Activated T-cell treated with anti-CD3 and anti-CD28 coated beads for 48 hours (primary cell): ENCODE data around the gene RET.
A peak's percentile ranks its signal among the peaks of the same experiment; 100 is the strongest.

Experiments
- DNase-seq: peaks from one replicate; pipeline ENCODE4 v3.0.0-alpha.2; 2020; ENCODE audit warnings: low read depth

RET gene

DNA sequence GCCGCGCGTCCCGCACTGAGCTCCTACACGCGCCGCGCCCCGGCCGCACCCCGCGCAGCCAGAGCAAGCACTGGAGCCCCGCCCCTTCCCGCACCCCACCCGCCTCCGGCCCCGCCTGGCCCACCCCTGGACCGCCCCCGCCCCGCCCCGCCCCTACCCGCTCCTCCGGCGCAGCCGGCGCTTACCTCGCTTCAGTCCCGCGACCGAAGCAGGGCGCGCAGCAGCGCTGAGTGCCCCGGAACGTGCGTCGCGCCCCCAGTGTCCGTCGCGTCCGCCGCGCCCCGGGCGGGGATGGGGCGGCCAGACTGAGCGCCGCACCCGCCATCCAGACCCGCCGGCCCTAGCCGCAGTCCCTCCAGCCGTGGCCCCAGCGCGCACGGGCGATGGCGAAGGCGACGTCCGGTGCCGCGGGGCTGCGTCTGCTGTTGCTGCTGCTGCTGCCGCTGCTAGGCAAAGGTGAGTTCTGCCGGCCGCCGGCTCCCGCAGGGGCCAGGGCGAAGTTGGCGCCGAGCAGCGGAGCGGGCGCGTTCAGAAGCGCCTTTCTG, at the start of gene RET:
Gene RET, plus strand, starts transcription at position 194 of the 545 bp plus-strand sequence. Its CDS starts 190 bp downstream, at position 384.
- peak; percentile 15 for DNase-seq

DNA sequence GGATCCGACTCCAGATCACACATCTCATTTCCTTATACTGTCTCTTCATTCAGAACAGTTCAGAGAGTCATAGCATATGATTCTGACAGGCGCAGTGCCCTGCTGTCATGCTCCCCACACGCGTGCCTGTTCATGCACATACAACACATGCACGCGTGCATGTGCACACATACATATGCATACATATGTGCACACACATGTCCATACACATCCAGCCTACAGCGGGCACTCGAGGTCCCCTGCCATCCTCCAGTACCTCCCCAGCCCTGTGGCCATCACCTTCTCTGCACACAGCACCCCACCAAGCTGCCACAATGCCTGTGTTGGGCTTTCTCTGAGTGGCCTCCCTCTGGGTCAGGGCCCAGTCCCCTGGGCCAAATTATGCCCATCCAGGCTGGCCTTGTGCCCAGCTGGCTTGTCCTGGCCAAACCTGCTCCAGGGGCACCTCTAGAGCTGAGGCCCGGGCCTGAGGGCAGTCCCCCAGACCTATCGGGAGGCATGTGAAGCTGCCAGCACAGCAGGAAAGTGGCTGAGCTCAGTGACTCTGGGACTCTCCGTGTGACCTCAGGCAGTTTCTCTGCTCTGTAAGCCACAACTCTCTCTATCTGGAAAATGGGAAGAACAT, 49.4 kb upstream of the RET start:
- no peak for DNase-seq

- no peak for DNase-seq
Observed at GRCh38 chr10:43028143-43028542, 48.7 kb upstream of the RET start.

DNA sequence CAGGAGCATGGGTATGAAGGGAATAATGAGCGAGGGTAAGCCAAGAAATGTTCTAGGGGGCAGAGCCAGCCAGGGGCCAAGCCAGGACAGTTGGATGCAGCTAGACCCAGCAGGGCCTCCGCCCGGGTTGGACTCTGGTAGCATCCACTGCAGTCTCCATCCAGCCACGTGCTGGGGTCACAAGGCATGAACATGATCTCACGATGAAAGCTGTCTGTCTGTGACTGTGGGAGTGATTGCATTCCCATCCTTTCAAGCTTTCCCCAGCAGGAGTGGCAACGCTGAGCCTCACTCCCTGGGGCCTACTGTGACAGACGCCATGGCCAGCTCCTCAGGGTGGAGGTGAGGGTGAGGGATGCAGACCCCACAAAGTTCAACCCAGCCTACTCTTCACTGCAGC, 47.8 kb upstream of the RET start:
- no peak for DNase-seq

DNA sequence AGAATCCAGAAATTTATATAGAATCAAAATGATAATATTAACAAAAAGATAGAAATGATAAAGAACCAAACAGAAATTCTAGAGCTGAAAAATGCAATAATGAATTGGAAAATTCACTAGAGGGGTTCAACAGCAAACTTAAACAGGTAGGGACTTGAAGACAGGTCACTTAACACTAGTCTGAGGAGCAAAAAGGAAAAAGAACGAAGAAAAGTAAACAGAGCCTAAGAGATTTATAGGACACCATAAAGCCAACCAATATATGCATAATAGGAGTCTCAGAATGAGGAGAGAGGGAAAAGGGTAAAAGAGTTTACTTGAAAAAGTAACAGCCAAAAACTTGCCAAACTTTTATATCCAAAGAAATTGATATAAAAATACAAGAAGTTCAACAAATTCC, 44.3 kb upstream of the RET start:
- DNase-seq = no peak

DNA sequence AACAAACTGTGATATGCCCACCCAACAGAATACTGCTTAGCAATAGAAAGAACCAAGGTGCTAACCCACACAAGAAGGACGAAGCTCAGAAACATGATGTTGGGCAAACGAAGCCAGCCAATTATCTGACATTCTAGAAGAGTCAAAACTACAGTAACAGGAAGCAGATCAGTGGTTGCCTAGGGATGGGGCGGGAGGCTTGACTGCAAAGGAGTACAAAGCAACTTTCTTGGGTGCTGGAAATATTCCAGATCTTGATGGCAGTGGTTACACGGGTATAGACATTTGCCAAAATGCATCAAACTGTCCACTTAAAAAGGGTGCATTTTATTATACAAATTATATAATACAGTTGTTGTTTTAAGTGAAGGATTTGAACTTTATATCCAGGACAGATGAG, 41.1 kb upstream of the RET start:
- no peak for DNase-seq

DNA sequence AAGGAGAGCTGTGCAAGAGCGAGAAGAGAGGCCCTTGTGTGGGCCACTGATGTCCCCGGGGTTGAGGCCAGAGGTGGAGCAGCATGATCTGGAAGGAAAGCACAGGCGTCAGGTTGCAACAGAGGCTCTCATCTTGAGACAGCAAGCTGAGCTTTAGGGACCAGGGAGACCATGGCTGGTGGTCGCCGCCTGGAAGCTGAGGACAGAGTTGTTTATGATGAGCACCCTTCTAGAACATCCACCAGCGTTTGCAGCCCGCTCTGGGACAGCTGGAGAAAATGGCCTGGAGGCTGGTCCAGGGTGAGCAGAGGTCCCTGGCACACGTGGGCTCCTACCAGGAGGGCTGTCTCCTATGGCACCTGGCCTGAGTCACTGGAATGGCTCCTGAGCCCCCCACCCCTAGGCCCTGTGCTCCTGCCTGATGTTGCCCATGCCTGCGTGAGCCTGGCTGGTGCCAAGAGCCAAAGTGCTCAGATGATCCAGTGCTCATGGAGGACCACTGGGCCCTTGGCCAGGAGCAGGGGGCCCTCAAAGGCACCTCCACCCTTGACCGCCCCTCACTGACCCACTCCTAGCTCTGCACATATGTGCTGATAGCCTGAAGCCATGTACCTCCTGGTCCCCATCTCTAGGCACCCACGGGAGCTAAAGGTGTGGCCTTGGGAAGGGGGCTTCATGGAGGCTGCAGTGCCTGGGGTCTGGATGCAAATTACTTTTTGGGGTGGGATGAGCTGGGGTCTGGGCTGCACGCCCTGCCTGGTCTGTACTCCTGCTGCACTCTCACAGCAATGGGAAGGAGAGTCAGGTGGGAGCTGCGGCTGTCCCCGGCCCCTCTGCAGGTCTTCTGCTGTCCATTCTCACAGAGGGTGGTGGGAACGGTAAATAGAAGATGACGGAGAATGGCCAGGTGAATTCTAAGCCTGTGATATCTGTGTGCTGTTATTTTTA, 40.1 kb upstream of the RET start:
- DNase-seq = no peak

DNA sequence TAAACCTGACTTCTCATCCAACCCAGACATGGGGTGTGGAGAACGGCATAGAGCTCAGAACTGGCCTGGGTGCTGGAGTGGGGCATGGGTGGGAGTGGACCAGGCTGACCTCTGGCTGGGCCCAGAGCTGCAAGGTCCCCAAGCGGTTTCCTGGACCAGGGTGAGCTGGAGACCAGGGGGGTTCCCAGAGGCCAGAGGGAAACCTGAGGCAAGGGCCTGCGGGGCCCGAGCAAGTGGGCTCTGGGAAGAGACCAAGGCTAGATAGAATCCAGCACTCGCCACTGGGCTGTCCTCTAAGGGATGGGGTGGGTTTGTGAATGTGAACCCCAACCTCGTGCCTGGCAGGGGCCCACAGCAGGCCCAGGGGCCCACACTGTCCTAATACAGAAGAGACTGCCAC, 39.4 kb upstream of the RET start:
- DNase-seq = no peak

- no peak for DNase-seq
Observed at GRCh38 chr10:43037942-43038782, 38.7 kb upstream of the RET start.

DNA sequence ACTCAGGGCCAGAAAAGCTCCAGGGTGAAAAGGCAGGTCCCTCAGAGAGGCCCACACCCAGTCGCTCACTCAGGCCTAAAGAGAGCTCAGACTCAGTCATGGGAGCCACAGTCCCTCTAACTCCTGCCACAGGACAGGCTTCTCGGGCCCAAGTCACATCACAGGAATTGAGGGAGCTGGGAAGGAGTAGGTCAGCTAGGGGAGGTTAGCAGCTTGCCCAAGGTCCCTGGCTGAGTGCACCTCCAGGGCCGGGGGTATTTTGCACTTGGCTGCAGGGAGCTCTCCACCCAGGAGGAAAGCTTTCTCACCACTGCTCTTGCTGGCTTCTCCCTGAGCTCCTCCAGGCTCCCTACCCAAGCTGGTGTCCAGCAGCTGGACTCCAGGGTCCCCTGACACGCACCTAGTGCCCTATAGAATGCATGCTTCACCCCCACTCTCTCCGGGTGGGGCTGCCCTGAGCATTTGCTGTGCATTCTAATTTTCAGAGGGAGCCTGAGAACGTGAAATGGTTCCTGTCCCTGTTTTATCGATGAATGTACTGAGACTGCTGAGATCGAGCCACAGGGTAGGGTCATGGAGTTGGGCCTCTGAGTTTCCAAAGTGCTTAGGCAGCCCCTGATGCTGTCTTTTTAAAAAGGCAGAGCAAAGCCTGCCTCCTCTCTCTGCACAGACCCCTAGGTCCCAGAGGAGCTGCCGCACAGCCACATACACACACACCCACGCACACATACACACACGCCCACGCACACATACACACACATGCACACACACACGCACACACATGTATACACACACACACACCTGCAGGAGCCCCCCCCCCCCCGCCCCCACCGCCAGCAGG, 37.9 kb upstream of the RET start:
- no peak for DNase-seq

DNA sequence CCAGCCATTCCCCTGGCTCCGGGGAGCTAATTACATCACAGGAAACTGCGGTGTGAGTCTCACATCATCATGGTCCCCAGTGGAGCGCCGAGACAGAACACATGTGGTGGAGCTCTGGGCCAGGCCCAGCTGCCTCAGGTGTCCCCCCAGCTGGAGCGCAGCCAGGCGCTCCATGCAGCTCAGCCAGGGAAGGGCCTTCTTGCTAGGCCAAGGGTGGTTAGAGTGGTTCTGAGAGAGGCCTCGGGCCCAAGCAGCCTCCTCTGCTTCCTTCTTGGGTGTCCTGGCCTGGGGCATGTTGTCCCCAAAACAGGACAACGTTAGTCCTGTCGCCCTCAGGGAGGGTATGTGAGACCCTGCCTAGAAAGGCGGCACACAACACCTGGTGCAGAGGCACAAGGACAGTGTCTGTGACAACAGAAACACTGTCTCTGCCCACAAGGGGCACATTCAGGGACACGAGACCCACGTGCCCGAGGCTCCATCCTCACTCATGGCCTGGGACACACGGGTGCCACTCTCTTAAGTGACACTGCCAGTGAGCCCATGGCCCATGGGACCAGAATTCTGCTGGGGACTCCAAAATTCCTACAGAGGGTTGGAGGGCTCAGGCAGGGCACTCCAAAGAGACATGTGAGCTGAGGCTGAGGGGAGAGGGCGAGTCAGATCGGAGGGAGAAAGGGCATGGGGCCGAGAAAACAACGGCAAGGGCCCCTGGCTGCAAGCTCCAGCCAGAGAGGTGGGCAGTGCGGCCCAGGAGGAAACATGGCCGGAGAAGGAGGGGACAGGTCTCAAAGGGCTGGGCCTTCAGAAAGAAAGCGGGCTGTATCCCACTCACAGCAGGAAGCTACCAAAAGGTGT, 37.0 kb upstream of the RET start:
- no peak for DNase-seq

DNA sequence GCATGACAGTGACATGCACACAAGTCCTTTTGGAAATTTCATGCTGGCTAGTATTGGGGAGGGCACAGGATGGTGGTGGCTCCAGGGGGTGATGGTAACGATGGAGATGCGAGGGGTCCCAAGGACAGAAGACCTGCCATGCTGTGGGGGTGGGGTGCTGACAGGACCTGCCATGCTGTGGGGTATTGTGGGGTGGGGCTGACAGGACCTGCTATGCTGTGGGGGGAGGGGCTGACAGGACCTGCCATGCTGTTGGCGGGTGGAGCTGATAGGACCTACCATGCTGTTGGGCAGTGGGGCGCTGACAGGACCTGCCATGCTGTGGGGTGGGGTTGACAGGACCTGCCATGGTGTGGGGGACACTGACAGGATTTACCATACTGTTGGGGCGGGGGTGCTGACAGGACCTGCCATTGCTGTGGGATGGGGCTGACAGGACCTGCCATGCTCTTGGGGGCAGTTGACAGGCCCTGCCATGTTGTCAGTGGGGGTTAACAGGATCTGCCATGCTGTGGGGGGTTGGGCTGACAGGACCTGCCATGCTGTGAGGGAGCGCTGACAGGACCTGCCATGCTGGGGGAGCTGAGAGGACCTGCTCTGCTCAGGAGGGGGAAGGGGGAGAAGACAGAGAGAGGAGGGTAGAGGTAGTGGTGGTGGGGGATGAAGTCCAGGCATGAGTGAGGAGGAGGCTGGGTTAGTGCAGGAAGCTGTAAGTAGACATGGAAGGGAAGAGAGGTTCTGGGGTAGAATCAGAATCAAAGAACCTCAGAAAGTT, 36.2 kb upstream of the RET start:
- no peak for DNase-seq

GRCh38 chr10:43041422-43042342, 35.2 kb upstream of the RET start:
- DNase-seq = no peak

GRCh38 chr10:43042503-43043341, 34.1 kb upstream of the RET start:
- DNase-seq = no peak

- DNase-seq = no peak
Observed at GRCh38 chr10:43043342-43043772, 33.5 kb upstream of the RET start.

DNA sequence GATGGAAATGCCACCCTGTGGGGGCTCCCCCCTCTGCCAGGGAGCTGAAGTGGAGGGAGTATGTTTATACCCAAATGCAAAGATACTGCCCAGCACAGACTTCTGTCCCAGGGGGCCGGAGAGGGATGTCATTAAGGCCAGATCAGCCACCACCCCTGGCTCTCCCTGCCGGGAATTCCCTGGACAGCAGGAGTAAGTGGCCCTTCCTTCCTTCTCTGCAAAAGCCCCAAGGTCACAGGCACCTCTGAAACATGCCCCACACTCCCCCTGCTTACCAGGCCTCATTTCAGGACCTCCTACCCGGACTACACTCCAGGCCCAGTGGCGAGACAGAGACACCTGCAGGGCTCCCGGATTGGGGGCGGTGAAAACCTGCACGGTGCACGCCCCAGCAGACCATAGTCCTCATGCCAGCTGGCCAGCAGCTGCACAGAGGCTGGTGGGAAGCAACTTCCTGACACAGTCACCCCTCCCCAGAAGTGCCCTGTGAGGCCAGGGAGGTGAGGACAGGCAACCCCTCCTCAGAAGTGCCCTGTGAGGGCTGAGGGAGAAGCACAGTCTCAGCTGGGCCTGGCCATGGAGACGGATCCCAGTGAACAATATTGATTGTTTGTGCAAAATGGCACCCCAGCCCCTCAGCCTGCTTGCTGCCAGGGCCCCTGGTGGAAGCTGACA, 33.0 kb upstream of the RET start:
- no peak for DNase-seq

GRCh38 chr10:43044448-43044921, 32.4 kb upstream of the RET start:
- DNase-seq = no peak
